GM12801 (cell line): Measurements from ENCODE around the gene ADRB2.

Source experiments
- TF ChIP-seq, protein P1 (sequence below): IDR thresholded peaks from one replicate; pipeline ENCODE4 v1.5.1; 2011; ENCODE audit warnings: control low read depth; ENCODE audit not compliant: insufficient read length; ENCODE audit errors: extremely low read depth

Gene ADRB2

DNA sequence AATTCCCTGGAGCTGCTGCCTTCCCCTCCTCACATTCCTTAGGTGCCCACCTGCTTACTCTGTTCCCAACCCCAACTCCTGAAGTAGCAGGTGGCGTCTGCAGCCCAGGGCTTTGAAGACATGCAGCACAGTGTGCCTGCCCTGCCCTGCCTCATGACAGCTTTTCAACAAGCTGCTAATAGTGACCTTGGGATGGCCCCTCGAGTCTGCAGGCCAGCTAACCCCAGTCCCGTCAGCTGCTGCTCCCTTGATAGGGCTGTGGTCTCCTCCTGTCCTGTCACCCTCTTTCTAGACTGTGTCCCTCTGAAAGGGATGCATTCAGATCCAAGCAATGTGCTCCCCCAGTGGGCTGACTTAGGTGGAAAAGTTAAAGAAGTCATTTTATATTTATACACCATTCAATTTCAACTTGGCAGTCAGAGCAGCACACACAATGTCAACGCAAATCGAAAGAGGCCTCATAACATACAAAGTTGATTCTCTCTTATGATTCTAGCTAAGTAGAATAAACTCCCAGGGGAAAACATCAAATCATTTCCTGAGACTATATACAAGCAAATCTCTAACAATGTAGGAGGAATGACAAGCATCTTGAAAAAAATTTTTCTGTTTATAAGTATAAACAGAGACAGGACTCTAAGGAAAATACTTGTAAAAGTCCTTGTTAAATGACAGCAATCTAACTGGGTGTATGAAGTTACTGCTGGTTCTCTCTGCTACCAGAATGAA lies 37.9 kb downstream of the ADRB2 start:
- TF ChIP-seq, protein P1, sequence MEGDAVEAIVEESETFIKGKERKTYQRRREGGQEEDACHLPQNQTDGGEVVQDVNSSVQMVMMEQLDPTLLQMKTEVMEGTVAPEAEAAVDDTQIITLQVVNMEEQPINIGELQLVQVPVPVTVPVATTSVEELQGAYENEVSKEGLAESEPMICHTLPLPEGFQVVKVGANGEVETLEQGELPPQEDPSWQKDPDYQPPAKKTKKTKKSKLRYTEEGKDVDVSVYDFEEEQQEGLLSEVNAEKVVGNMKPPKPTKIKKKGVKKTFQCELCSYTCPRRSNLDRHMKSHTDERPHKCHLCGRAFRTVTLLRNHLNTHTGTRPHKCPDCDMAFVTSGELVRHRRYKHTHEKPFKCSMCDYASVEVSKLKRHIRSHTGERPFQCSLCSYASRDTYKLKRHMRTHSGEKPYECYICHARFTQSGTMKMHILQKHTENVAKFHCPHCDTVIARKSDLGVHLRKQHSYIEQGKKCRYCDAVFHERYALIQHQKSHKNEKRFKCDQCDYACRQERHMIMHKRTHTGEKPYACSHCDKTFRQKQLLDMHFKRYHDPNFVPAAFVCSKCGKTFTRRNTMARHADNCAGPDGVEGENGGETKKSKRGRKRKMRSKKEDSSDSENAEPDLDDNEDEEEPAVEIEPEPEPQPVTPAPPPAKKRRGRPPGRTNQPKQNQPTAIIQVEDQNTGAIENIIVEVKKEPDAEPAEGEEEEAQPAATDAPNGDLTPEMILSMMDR, result no peak

DNA sequence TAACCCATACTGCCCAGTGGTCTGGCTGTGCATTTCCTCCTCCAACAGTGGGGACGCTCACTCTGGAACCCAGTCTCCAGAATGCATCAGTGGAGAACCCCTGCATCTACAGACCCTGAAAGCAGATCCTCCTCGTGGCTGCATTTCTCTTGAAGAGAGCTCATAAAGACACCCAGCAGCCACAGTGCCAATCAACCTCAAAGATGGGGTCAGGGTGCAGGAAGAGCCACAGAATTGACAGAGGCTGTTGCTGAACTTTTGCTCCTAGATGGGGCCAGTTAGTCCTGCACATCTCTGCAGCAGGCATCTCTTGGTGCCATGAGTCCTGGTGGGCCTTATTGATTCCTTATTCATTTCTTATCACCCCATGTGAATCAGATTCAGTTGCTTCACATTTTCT lies 39.6 kb downstream of the ADRB2 start:
- TF ChIP-seq, protein P1, result no peak

DNA sequence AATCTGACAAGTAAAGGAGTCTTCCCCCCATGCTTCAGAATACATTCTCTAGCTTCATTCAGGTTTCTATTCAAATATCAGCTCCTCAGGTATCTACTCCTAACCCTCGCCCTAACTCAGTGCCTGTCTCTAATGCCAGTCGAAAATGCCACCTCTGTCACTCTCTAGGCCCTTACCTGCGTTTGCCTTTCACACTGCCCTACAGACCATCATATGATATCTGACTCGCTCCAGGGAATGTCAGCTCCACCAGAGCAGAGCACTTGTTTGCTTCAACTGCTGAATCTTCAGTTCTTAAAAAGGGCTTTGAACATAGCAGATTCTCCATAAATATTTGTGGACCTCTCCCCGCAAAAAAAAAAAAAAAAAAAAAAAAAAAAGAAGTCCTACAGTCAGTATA lies 46.7 kb downstream of the ADRB2 start:
- TF ChIP-seq, protein P1, result no peak

DNA sequence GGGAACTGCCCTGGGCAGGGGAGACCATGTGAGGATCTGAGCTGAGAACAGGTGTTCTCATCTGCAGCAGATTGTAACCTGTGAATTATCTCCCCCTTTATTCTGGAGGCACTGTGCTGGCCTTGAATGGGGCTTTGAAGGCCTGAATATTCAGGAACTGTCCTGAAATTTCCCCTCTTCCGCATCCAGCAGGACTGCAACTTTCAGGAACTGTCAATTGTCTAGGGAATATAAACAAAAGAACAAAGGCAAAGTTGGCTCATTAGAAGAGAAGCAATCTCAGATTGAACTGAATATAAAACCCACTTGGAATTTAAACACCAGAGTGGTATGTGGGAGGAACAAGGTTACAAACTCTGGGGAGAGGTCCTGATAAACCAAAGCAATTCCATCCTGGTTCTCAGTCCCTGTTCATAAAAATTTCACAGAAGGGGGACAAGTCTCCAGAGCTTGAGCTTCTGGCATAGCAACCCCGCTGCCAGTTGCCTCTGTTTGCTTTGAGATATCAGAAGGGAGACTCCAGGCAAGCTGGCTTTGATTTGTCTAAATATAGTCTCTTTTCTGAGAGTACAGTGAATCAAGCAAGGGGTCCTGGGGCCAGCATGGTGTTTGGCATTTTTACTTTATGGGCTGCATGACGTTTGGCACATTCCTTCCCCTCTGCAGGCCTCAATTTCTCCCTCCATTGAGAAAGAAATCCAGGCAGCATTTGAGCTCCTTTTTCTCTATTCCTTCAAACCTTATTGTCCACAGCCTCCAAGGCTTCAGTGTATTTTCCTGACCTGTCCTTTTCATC lies 47.5 kb downstream of the ADRB2 start:
- TF ChIP-seq, protein P1, result no peak

DNA sequence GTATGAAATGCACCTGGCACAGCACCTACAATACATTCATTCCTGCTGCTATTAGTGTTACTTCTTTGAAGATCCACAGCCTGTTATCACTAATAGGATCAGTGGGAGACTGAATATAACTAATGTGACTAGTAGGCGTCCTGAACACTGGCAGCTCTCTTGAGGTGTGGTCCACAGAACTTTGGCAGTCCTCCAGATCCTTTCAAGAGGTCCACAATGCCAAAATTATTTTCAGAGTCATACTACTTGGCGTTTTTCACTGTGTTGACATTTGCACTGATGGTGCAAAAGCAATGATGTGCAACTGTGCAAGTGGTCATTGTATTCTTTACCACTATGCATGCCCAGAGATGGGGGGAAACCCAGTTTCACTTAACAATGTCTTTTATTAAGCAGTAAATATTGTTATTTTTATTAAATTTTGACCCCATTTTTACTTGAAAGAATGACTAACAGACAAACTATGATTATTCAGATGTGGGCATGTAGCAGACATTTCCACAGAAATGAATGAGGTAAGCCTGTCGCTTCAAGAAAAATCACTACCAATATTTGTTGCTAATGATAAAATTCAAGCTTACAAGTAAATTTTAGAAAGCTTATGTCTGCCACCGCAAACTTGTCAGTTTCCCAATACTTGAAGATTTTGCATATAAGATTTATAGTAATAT lies 48.9 kb downstream of the ADRB2 start:
- TF ChIP-seq, protein P1, result no peak
